GM10847 (cell line): ENCODE measurements around the gene PRDM15.

Experiments
- POLR2A ChIP-seq: IDR thresholded peaks from 2 replicates; pipeline ENCODE4 v1.6.1; 2011; ENCODE audit not compliant: insufficient read length; ENCODE audit errors: extremely low read depth

The PRDM15 gene

GRCh38 chr21:41918561-41919358, 39.6 kb upstream of the PRDM15 start:
- TF ChIP-seq POLR2A, result no peak

- no peak for TF ChIP-seq POLR2A
Measured at GRCh38 chr21:41917531-41917930, 38.4 kb upstream of the PRDM15 start.

GRCh38 chr21:41916888-41917433, 37.8 kb upstream of the PRDM15 start:
- TF ChIP-seq POLR2A, result no peak

GRCh38 chr21:41914965-41915364, 35.8 kb upstream of the PRDM15 start:
- no peak for TF ChIP-seq POLR2A

- no peak for TF ChIP-seq POLR2A
Measured at GRCh38 chr21:41914358-41914757, 35.2 kb upstream of the PRDM15 start.

- TF ChIP-seq POLR2A, result no peak
Measured at GRCh38 chr21:41913230-41913629, 34.1 kb upstream of the PRDM15 start.

- TF ChIP-seq POLR2A, result no peak
Measured at GRCh38 chr21:41908829-41909228, 29.7 kb upstream of the PRDM15 start.

GRCh38 chr21:41907496-41908258, 28.5 kb upstream of the PRDM15 start:
- no peak for TF ChIP-seq POLR2A

GRCh38 chr21:41906770-41907169, 27.6 kb upstream of the PRDM15 start:
- TF ChIP-seq POLR2A, result no peak

GRCh38 chr21:41903559-41904351, 24.6 kb upstream of the PRDM15 start:
- no peak for TF ChIP-seq POLR2A

GRCh38 chr21:41902946-41903345, 23.8 kb upstream of the PRDM15 start:
- TF ChIP-seq POLR2A, result no peak

- TF ChIP-seq POLR2A, result no peak
Measured at GRCh38 chr21:41901782-41902181, 22.6 kb upstream of the PRDM15 start.

GRCh38 chr21:41901099-41901498, 22.0 kb upstream of the PRDM15 start:
- no peak for TF ChIP-seq POLR2A

- no peak for TF ChIP-seq POLR2A
Measured at GRCh38 chr21:41900401-41900800, 21.3 kb upstream of the PRDM15 start.
